ENCODE results near the gene USP33. TPM values are rescaled to one million over a fixed set of nuclear protein-coding genes. Genes with fewer than 3 reads are reported as not detected.

The USP33 gene
- polyA plus RNA-seq, 1 of the 3 experiments (the other 2 are of a cell fraction), result 26.3 TPM

- H3F3A ChIP-seq (replicated peaks; ENCODE audit: insufficient read depth), result peaks cover 27% of the 10 kb centered on the region
- H3K27me3 ChIP-seq (ENCODE audit: insufficient read depth), result no peaks in the 10 kb centered on the region
- WGBS (ENCODE audit: low lambda C conversion rate), result 94% methylated on average over 6 of the region's 6 CpGs
- H3K9me3 ChIP-seq, result peaks cover 26% of the 10 kb centered on the region; the same call in 1 of the 2 replicates
- peaks cover 15% of the 10 kb centered on the region; the same call in 1 of the 2 replicates for H4K20me1 ChIP-seq (ENCODE audit: insufficient read depth)
- H3K79me2 ChIP-seq (ENCODE audit: insufficient read depth), result peaks cover 100% of the 10 kb centered on the region
- H3K36me3 ChIP-seq (replicated peaks in 1 of 2; ENCODE audit: control insufficient read depth in 1 of 2, insufficient read depth in 2 of 2, low read length in 1 of 2), result peaks cover 0 to 35% of the 10 kb centered on the region in 2 experiments
- H3K9ac ChIP-seq, result no peak overlapping the region
- DNase-seq, result no peak
- TF ChIP-seq POLR2AphosphoS5 (IDR thresholded peaks at IDR 0.05; ENCODE audit: low read depth, low read length) (no peak), REST (IDR thresholded peaks at IDR 0.05; ENCODE audit: low read depth, low read length) (no peak), CHD2 (IDR thresholded peaks at IDR 0.05; ENCODE audit: low read length, partially characterized antibody) (no peak), EP300 (IDR thresholded peaks at IDR 0.05; ENCODE audit: borderline replicate concordance in 1 of 2, low read depth in 1 of 2, low read length in 1 of 2) (no peak), FOXM1 (IDR thresholded peaks at IDR 0.05; ENCODE audit: low read depth) (no peak), GATA2 (CRISPR knock-in tag; IDR thresholded peaks at IDR 0.05) (no peak), YY1 (IDR thresholded peaks at IDR 0.05; ENCODE audit: low read depth) (no peak), RXRA (IDR thresholded peaks at IDR 0.05; ENCODE audit: borderline replicate concordance, low read depth) (no peak), EZH2phosphoT487 (IDR thresholded peaks at IDR 0.05; ENCODE audit: borderline replicate concordance, low read depth) (no peak), MAX (IDR thresholded peaks at IDR 0.05; ENCODE audit: low read depth) (no peak), JUND (IDR thresholded peaks at IDR 0.05) (no peak), ELF1 (IDR thresholded peaks at IDR 0.05) (no peak), RAD21 (IDR thresholded peaks at IDR 0.05; ENCODE audit: low read length) (no peak), ZBTB33 (IDR thresholded peaks at IDR 0.05; ENCODE audit: borderline replicate concordance, low read depth) (no peak), FOSL2 (IDR thresholded peaks at IDR 0.05; ENCODE audit: borderline replicate concordance, low read depth) (no peak), USF2 (IDR thresholded peaks at IDR 0.05; ENCODE audit: borderline replicate concordance, low read depth, low read length) (no peak), FOXJ3 (CRISPR knock-in tag; IDR thresholded peaks at IDR 0.05) (no peak)
- ChIA-PET POLR2A (no interaction called here), CTCF (no interaction called here)
- H3K27ac ChIP-seq (ENCODE audit: low read depth in 2 of 2, low read length in 1 of 2), result no peak overlapping the region
- no peaks in the 10 kb centered on the region for H3K9me2 ChIP-seq
- 0 out of 4 replicates have a peak, but pooled peaks cover 0 to 3% of the 10 kb centered on the region in 2 experiments for H3K4me1 ChIP-seq (ENCODE audit: control insufficient read depth in 1 of 2, insufficient read depth in 2 of 2, low read depth in 1 of 2, low read length in 1 of 2)
- no peak overlapping the region for H3K4me3 ChIP-seq (ENCODE audit: low read depth in 2 of 2, low read length in 1 of 2)
- no peak overlapping the region for H2AFZ ChIP-seq (ENCODE audit: low read depth)
- H3K4me2 ChIP-seq, result no peak overlapping the region
Measured at GRCh38 chr1:77652970-77653516, 106.6 kb downstream of the USP33 start.

All from SK-N-SH (cell line).